Activated naive CD8-positive, alpha-beta T cell treated with anti-CD3 and anti-CD28 coated beads, Interleukin-2, amount 50 U/mL, for 24 hours (primary cell): ENCODE measurements around the gene C1QTNF8.

Experiments used
- ATAC-seq: fragments of 150-1000 bp; cut with Tn5 transposase; one replicate; pipeline ENCODE4 v1.10.0; 2021
- DNase-seq: peaks from one replicate; pipeline ENCODE4 v3.0.0; 2021
- H3K27ac Mint-ChIP-seq: one replicate; pipeline ENCODE4 v1.8.0; 2021; ENCODE audit warnings: mild to moderate bottlenecking, mixed read lengths
- H3K27me3 Mint-ChIP-seq: one replicate; pipeline ENCODE4 v1.8.0; 2021; ENCODE audit warnings: mixed read lengths
- H3K36me3 Mint-ChIP-seq: one replicate; pipeline ENCODE4 v1.8.0; 2021; ENCODE audit warnings: low read depth, mixed read lengths
- H3K4me1 Mint-ChIP-seq: one replicate; pipeline ENCODE4 v1.8.0; 2021; ENCODE audit warnings: mixed read lengths
- H3K4me3 Mint-ChIP-seq: one replicate; pipeline ENCODE4 v1.8.0; 2021; ENCODE audit warnings: mild to moderate bottlenecking, moderate library complexity, mixed read lengths
- H3K9me3 Mint-ChIP-seq: one replicate; pipeline ENCODE4 v1.8.0; 2021; ENCODE audit warnings: mixed read lengths

The C1QTNF8 gene

GRCh38 chr16:1049113-1049975 lies 46.7 kb downstream of the C1QTNF8 start:
- H3K4me3 Mint-ChIP-seq = no peak overlapping the region
- H3K27me3 Mint-ChIP-seq = no peaks in the 10 kb centered on the region

GRCh38 chr16:1048442-1049112 lies 47.5 kb downstream of the C1QTNF8 start:
- ATAC-seq = no peak
- Mint-ChIP-seq H3K9me3 (no peaks in the 10 kb centered on the region), H3K4me1 (no peaks in the 10 kb centered on the region), H3K36me3 (no peaks in the 10 kb centered on the region), H3K27ac (no peak overlapping the region), H3K27me3 (no peaks in the 10 kb centered on the region), H3K4me3 (no peak overlapping the region)
- peak; percentile 27 for DNase-seq

More at GRCh38 chr16:1049113-1049975, 46.7 kb downstream of the C1QTNF8 start:
- no peaks in the 10 kb centered on the region for H3K9me3 Mint-ChIP-seq
- no peak overlapping the region for H3K27ac Mint-ChIP-seq
- no peak for ATAC-seq
- DNase-seq = no peak
- no peaks in the 10 kb centered on the region for H3K4me1 Mint-ChIP-seq
- no peaks in the 10 kb centered on the region for H3K36me3 Mint-ChIP-seq

GRCh38 chr16:1047801-1048200 lies 48.2 kb downstream of the C1QTNF8 start:
- Mint-ChIP-seq H3K4me1 (no peaks in the 10 kb centered on the region), H3K4me3 (no peak overlapping the region), H3K36me3 (no peaks in the 10 kb centered on the region), H3K9me3 (no peaks in the 10 kb centered on the region), H3K27ac (no peak overlapping the region), H3K27me3 (no peaks in the 10 kb centered on the region)
- DNase-seq (no peak), ATAC-seq (no peak)

- Mint-ChIP-seq H3K9me3 (no peaks in the 10 kb centered on the region), H3K27ac (no peak overlapping the region), H3K36me3 (no peaks in the 10 kb centered on the region), H3K27me3 (no peaks in the 10 kb centered on the region), H3K4me3 (no peak overlapping the region), H3K4me1 (no peaks in the 10 kb centered on the region)
- DNase-seq = no peak
- ATAC-seq = no peak
Measured at GRCh38 chr16:1047123-1047522, 48.9 kb downstream of the C1QTNF8 start.

GRCh38 chr16:1045993-1046911 lies 49.8 kb downstream of the C1QTNF8 start:
- H3K27me3 Mint-ChIP-seq = no peaks in the 10 kb centered on the region
- no peak overlapping the region for H3K27ac Mint-ChIP-seq
- DNase-seq (no peak), ATAC-seq (no peak)
- H3K36me3 Mint-ChIP-seq = no peaks in the 10 kb centered on the region
- H3K9me3 Mint-ChIP-seq = no peaks in the 10 kb centered on the region
- H3K4me3 Mint-ChIP-seq = no peak overlapping the region
- no peaks in the 10 kb centered on the region for H3K4me1 Mint-ChIP-seq

GRCh38 chr16:1045310-1045992 lies 50.6 kb downstream of the C1QTNF8 start:
- no peaks in the 10 kb centered on the region for H3K9me3 Mint-ChIP-seq
- H3K27ac Mint-ChIP-seq = no peak overlapping the region
- no peak for DNase-seq
- H3K36me3 Mint-ChIP-seq = no peaks in the 10 kb centered on the region
- H3K27me3 Mint-ChIP-seq = no peaks in the 10 kb centered on the region
- no peak for ATAC-seq
- H3K4me1 Mint-ChIP-seq = no peaks in the 10 kb centered on the region
- no peak overlapping the region for H3K4me3 Mint-ChIP-seq

- H3K27ac Mint-ChIP-seq = no peak overlapping the region
- no peaks in the 10 kb centered on the region for H3K4me1 Mint-ChIP-seq
- ATAC-seq = no peak
- no peak for DNase-seq
- H3K9me3 Mint-ChIP-seq = no peaks in the 10 kb centered on the region
- H3K27me3 Mint-ChIP-seq = no peaks in the 10 kb centered on the region
- H3K36me3 Mint-ChIP-seq = no peaks in the 10 kb centered on the region
- H3K4me3 Mint-ChIP-seq = no peak overlapping the region
Measured at GRCh38 chr16:1044460-1045309, 51.4 kb downstream of the C1QTNF8 start.

GRCh38 chr16:1043881-1044451 lies 52.1 kb downstream of the C1QTNF8 start:
- H3K4me3 Mint-ChIP-seq = no peak overlapping the region
- ATAC-seq = no peak
- no peak for DNase-seq
- H3K36me3 Mint-ChIP-seq = no peaks in the 10 kb centered on the region
- H3K27me3 Mint-ChIP-seq = no peaks in the 10 kb centered on the region
- H3K4me1 Mint-ChIP-seq = no peaks in the 10 kb centered on the region
- H3K27ac Mint-ChIP-seq = no peak overlapping the region
- no peaks in the 10 kb centered on the region for H3K9me3 Mint-ChIP-seq

GRCh38 chr16:1042866-1043265 lies 53.2 kb downstream of the C1QTNF8 start:
- no peaks in the 10 kb centered on the region for H3K36me3 Mint-ChIP-seq
- H3K9me3 Mint-ChIP-seq = no peaks in the 10 kb centered on the region
- ATAC-seq = no peak
- no peaks in the 10 kb centered on the region for H3K27me3 Mint-ChIP-seq
- no peak for DNase-seq
- no peak overlapping the region for H3K27ac Mint-ChIP-seq
- no peak overlapping the region for H3K4me3 Mint-ChIP-seq
- H3K4me1 Mint-ChIP-seq = no peaks in the 10 kb centered on the region

GRCh38 chr16:1042049-1042744 lies 53.8 kb downstream of the C1QTNF8 start:
- Mint-ChIP-seq H3K36me3 (no peaks in the 10 kb centered on the region), H3K4me3 (no peak overlapping the region), H3K9me3 (no peaks in the 10 kb centered on the region), H3K27me3 (no peaks in the 10 kb centered on the region), H3K27ac (no peak overlapping the region), H3K4me1 (no peaks in the 10 kb centered on the region)
- DNase-seq (no peak), ATAC-seq (no peak)

GRCh38 chr16:1040346-1040745 lies 55.7 kb downstream of the C1QTNF8 start:
- no peak overlapping the region for H3K27ac Mint-ChIP-seq
- no peak overlapping the region for H3K4me3 Mint-ChIP-seq
- no peaks in the 10 kb centered on the region for H3K4me1 Mint-ChIP-seq
- H3K36me3 Mint-ChIP-seq = no peaks in the 10 kb centered on the region
- DNase-seq (no peak), ATAC-seq (no peak)
- H3K27me3 Mint-ChIP-seq = no peaks in the 10 kb centered on the region
- no peaks in the 10 kb centered on the region for H3K9me3 Mint-ChIP-seq

GRCh38 chr16:1039762-1040161 lies 56.3 kb downstream of the C1QTNF8 start:
- no peaks in the 10 kb centered on the region for H3K27me3 Mint-ChIP-seq
- ATAC-seq = no peak
- H3K4me1 Mint-ChIP-seq = no peaks in the 10 kb centered on the region
- no peaks in the 10 kb centered on the region for H3K9me3 Mint-ChIP-seq
- no peak overlapping the region for H3K4me3 Mint-ChIP-seq
- DNase-seq = no peak
- no peak overlapping the region for H3K27ac Mint-ChIP-seq
- no peaks in the 10 kb centered on the region for H3K36me3 Mint-ChIP-seq

GRCh38 chr16:1038932-1039331 lies 57.1 kb downstream of the C1QTNF8 start:
- Mint-ChIP-seq H3K36me3 (no peaks in the 10 kb centered on the region), H3K9me3 (no peaks in the 10 kb centered on the region), H3K4me1 (no peaks in the 10 kb centered on the region), H3K4me3 (no peak overlapping the region), H3K27me3 (no peaks in the 10 kb centered on the region), H3K27ac (no peak overlapping the region)
- DNase-seq (no peak), ATAC-seq (no peak)
